Spinal cord (tissue), 10 donors: ENCODE results near the gene KAT7. TPM values are rescaled to one million over a fixed set of nuclear protein-coding genes. Genes with fewer than 3 reads are reported as not detected.
A peak's percentile ranks its signal among the peaks of the same experiment; 100 is the strongest.

Experiments used
- DNase-seq, 6 donors: peaks; one replicate each; pipeline versions ENCODE4 v3.0.0 to v3.0.0-alpha.2; 2013 to 2015; ENCODE audit warnings: low spot score in 6 of 6, low read depth in 4 of 6
- H3K27ac ChIP-seq: one replicate; pipeline ENCODE4 v1.5.1; 2013; ENCODE audit warnings: low read depth, low read length, control low read depth
- H3K27me3 ChIP-seq: one replicate; pipeline ENCODE4 v1.6.1; 2013; ENCODE audit warnings: low read length; ENCODE audit not compliant: control insufficient read depth, insufficient read depth
- H3K36me3 ChIP-seq: one replicate; pipeline ENCODE4 v1.6.1; 2013; ENCODE audit warnings: low read length; ENCODE audit not compliant: control insufficient read depth, insufficient read depth
- H3K4me1 ChIP-seq: one replicate; pipeline ENCODE4 v1.6.1; 2013; ENCODE audit warnings: low read length; ENCODE audit not compliant: control insufficient read depth, insufficient read depth
- H3K4me3 ChIP-seq: one replicate; pipeline ENCODE4 v1.5.1; 2013; ENCODE audit warnings: low read depth, low read length, control low read depth
- H3K9me3 ChIP-seq: one replicate; pipeline ENCODE4 v1.6.1; 2013; ENCODE audit warnings: low read length; ENCODE audit not compliant: control insufficient read depth, insufficient read depth
- WGBS: methylation state at CpG from one replicate; pipeline ENCODE4 v1.1.5; 2013; ENCODE audit warnings: missing lambda C conversion rate; ENCODE audit not compliant: insufficient coverage; 5-methylcytosine and 5-hydroxymethylcytosine counted together
- polyA plus RNA-seq, 2 donors: library from polyadenylated mRNA; unstranded; fragments of 120-200 nt; gene quantifications; one replicate each; pipeline ENCODE4 v1.2.1, GENCODE V29; 2013; ENCODE audit not compliant: insufficient read length in 2 of 2
- total RNA-seq, 2 donors: library from RNA; depleted of rRNA in 1 of 2; stranded (reverse); fragments of 120-200 nt in 1 of 2; fragments of >200 nt in 1 of 2; gene quantifications; one replicate each; pipeline versions ENCODE4 v1.2.3 to v1.2.4, GENCODE V29; 2013 to 2014
- donor health status: healthy.

KAT7 gene
- total and polyA plus RNA-seq, 4 donors = 53.0 to 58.6 (median 54.2) TPM

GRCh38 chr17:49759203-49759602, 29.3 kb upstream of the KAT7 start:
- no peaks in the 10 kb centered on the region for H3K27me3 ChIP-seq
- no peak overlapping the region for H3K4me3 ChIP-seq
- H3K4me1 ChIP-seq = peaks cover 25% of the 10 kb centered on the region
- H3K27ac ChIP-seq = no peak overlapping the region
- peak in 1 of 6 donors; percentile 64 for DNase-seq
- WGBS = 55% methylated on average over 2 of the region's 3 CpGs
- H3K36me3 ChIP-seq = no peaks in the 10 kb centered on the region
- no peaks in the 10 kb centered on the region for H3K9me3 ChIP-seq

- no peak overlapping the region for H3K4me3 ChIP-seq
- no peaks in the 10 kb centered on the region for H3K9me3 ChIP-seq
- no CpG with 5 or more reads among the region's 1 CpG for WGBS
- no peaks in the 10 kb centered on the region for H3K36me3 ChIP-seq
- no peak overlapping the region for H3K27ac ChIP-seq
- H3K4me1 ChIP-seq = peaks cover 22% of the 10 kb centered on the region
- no peaks in the 10 kb centered on the region for H3K27me3 ChIP-seq
- DNase-seq = no peak
Observed at GRCh38 chr17:49760296-49760695, 28.2 kb upstream of the KAT7 start.

DNA sequence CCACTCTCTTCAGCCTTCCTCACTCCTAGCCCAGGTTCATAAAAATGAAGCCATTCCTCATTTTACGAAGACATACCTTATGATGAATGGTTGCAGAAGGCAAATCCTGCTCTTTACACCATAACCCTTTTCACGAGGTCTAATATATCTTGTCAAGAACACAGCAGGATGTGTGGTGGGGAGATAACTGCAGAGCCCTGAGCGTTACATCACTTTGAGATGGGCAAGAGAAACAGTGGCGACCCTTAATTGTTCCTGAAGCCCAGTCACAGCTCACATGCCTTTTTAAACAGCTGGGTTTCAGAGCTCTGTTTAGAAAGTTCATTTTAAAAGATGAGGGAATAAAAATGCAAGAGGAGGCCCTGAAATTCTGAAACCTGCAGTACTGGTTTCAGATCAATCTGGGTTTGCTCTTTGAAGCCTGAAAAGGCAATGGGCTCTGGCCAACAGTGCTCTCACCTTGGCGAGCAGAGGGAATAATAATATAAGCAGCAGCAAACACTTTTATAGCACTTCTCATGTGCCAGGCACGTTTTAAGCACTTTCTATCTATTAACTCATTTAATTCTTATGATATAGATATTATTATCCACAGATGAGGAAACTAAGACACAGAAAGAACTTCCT, 27.4 kb upstream of the KAT7 start:
- no peak overlapping the region for H3K27ac ChIP-seq

GRCh38 chr17:49762151-49762941, 26.1 kb upstream of the KAT7 start:
- DNase-seq = no peak
- H3K36me3 ChIP-seq = no peaks in the 10 kb centered on the region
- H3K4me1 ChIP-seq = peaks cover 10% of the 10 kb centered on the region
- H3K4me3 ChIP-seq = peak overlapping the region; percentile 71
- H3K27me3 ChIP-seq = peaks cover 9% of the 10 kb centered on the region
- 88% methylated on average over 2 of the region's 6 CpGs for WGBS
- H3K27ac ChIP-seq = no peak overlapping the region
- no peaks in the 10 kb centered on the region for H3K9me3 ChIP-seq

More for the DNA sequence above, 27.4 kb upstream of the KAT7 start:
- Histone ChIP-seq H3K4me1 (peaks cover 22% of the 10 kb centered on the region), H3K27me3 (no peaks in the 10 kb centered on the region), H3K4me3 (no peak overlapping the region), H3K9me3 (no peaks in the 10 kb centered on the region), H3K36me3 (no peaks in the 10 kb centered on the region)
- 60% methylated on average over 1 of the region's 6 CpGs for WGBS
- DNase-seq = no peak

DNA sequence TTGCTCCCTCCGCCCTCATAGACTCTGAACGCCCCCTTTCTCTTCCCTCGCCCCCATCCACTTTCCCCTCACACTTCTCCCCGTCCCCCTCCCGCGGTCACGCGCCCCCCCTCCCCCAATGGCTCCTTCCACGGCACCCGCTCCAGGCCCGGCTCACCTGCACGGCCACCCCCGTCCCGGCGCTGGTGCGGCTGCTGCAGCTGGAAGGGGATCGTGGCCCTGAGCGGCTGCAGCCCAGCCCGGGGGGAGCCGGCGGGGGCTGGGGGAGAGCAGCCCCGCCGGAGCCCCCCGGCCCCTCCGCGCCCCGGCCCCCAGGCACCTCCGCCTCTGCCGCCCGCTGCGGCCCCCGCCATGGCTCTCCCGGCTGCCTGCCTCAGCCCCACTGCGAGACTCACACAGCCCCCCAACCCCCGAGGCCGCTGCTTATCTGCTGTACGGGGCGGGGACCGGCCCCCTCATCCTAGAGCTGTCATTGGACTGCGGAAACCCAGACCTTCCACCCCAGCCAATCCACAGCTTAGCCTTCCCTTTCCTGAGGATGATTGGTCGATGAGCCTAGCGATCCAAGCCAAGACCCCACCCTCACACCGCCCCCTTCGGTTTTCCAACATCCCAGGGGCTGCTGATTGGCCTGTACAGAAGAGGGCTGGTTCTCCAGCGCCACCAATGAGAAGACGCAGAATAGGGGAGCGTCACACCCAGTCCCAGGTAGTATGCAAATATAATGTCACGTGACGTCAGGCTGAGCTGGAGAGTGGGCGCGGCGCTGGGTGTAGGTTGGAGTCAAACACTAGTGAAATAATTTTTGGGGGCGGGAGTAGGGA, 24.5 kb upstream of the KAT7 start, which contains the start of gene FAM117A:
Gene FAM117A, minus strand, starts transcription at position 397 of the 824 bp plus-strand sequence. Its CDS starts 44 bp downstream, at position 353.
- no peak within 1 kb of the TSS for H3K27ac ChIP-seq
- under 1% methylated on average over 41 of the region's 53 CpGs for WGBS

GRCh38 chr17:49764559-49765180, 23.8 kb upstream of the KAT7 start:
- peaks cover 9% of the 10 kb centered on the region for H3K4me1 ChIP-seq
- no peaks in the 10 kb centered on the region for H3K9me3 ChIP-seq
- DNase-seq = peak in 1 of 6 donors; percentile 47
- no peaks in the 10 kb centered on the region for H3K36me3 ChIP-seq
- no peak overlapping the region for H3K27ac ChIP-seq
- H3K4me3 ChIP-seq = peak overlapping the region; percentile 29
- H3K27me3 ChIP-seq = peaks cover 9% of the 10 kb centered on the region
- 34% methylated on average over 4 of the region's 8 CpGs for WGBS

More for the DNA sequence above, 24.5 kb upstream of the KAT7 start, which contains the start of gene FAM117A:
- Histone ChIP-seq H3K9me3 (no peaks in the 10 kb centered on the region), H3K36me3 (no peaks in the 10 kb centered on the region), H3K27me3 (peaks cover 9% of the 10 kb centered on the region), H3K4me3 (peak within 1 kb of the TSS; percentile 71), H3K4me1 (peaks cover 9% of the 10 kb centered on the region)
- DNase-seq = peak; percentile 83 to 100 (median 96)

GRCh38 chr17:49766918-49767530, 21.5 kb upstream of the KAT7 start:
- WGBS = 63% methylated on average over 2 of the region's 3 CpGs
- H3K27ac ChIP-seq = no peak overlapping the region
- DNase-seq = no peak
- H3K4me3 ChIP-seq = no peak overlapping the region
- no peaks in the 10 kb centered on the region for H3K36me3 ChIP-seq
- no peaks in the 10 kb centered on the region for H3K9me3 ChIP-seq
- peaks cover 9% of the 10 kb centered on the region for H3K27me3 ChIP-seq
- H3K4me1 ChIP-seq = peaks cover 9% of the 10 kb centered on the region

DNA sequence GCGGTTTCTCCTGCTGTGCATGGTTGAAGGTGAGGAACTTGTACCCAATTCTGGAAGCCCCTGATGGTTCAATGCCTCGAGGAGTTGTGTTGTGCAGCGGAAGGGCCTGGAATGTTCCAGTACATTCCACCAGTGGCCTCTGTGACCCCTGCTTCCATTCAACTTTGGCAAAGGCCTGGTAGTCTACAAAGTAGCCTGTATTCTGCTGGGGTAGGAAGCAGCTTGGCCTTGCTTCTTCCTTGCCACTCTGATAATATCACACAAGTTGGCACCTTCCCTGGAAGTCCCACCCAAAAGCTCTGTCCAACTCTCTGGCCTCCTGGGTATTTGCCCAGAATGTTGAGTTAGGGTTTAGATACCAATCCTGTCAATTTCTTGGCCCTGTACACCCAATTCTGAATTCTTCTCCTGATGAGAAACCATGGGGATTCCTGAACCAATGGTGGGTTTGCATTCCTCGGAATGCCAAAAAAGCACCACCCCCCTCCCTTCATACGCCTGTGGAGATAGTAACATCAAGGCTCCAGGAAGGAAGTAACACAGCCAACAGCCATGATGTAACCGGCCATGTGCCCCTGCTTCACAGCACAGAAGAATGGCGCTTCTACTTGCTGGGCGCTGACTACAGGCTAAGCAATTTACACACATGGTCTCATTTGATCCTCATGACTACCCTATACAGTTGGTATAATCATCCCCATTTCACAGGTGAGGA, 12.8 kb upstream of the KAT7 start:
- Histone ChIP-seq H3K4me3 (no peak overlapping the region), H3K27me3 (no peaks in the 10 kb centered on the region), H3K9me3 (no peaks in the 10 kb centered on the region), H3K4me1 (peaks cover 22% of the 10 kb centered on the region), H3K27ac (no peak overlapping the region), H3K36me3 (no peaks in the 10 kb centered on the region)
- DNase-seq = no peak
- 81% methylated on average over 3 of the region's 8 CpGs for WGBS
